ENCODE results near the gene F11R.

- no peak for TF ChIP-seq POLR2A (IDR thresholded peaks at IDR 0.05)
- TF ChIP-seq, protein P1, sequence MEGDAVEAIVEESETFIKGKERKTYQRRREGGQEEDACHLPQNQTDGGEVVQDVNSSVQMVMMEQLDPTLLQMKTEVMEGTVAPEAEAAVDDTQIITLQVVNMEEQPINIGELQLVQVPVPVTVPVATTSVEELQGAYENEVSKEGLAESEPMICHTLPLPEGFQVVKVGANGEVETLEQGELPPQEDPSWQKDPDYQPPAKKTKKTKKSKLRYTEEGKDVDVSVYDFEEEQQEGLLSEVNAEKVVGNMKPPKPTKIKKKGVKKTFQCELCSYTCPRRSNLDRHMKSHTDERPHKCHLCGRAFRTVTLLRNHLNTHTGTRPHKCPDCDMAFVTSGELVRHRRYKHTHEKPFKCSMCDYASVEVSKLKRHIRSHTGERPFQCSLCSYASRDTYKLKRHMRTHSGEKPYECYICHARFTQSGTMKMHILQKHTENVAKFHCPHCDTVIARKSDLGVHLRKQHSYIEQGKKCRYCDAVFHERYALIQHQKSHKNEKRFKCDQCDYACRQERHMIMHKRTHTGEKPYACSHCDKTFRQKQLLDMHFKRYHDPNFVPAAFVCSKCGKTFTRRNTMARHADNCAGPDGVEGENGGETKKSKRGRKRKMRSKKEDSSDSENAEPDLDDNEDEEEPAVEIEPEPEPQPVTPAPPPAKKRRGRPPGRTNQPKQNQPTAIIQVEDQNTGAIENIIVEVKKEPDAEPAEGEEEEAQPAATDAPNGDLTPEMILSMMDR (IDR thresholded peaks at IDR 0.05) = no peak
These were observed 3.0 kb downstream of the F11R start for GRCh38 chr1:161017756-161018630.
